Sigmoid colon (tissue), 7 donors: ENCODE data around the gene LHFPL6. TPM values are rescaled to one million over a fixed set of nuclear protein-coding genes. Genes with fewer than 3 reads are reported as not detected.

Source experiments
- DNase-seq: peaks from one replicate; pipeline ENCODE4 v3.0.0-alpha.2; 2019
- H3K27ac ChIP-seq, 4 donors: fragments of 200-600 bp; sonication (generic); one replicate each; pipeline ENCODE4 v1.5.1; 2016 to 2019; ENCODE audit warnings: mild to moderate bottlenecking in 1 of 4
- H3K27me3 ChIP-seq, 3 donors: fragments of 200-600 bp; sonication (generic); one replicate each; pipeline ENCODE4 v1.5.1; 2019; ENCODE audit warnings: mild to moderate bottlenecking in 1 of 3
- H3K36me3 ChIP-seq, 4 donors: fragments of 200-600 bp; sonication (generic); one replicate each; pipeline ENCODE4 v1.5.1; 2016 to 2019
- H3K4me1 ChIP-seq, 4 donors: fragments of 200-600 bp; sonication (generic); one replicate each; pipeline ENCODE4 v1.5.1; 2017 to 2019
- H3K4me3 ChIP-seq, 4 donors: fragments of 200-600 bp; sonication (generic); one replicate each; pipeline ENCODE4 v1.5.1; 2017 to 2019; ENCODE audit warnings: mild to moderate bottlenecking in 2 of 4, moderate library complexity in 1 of 4
- H3K9me3 ChIP-seq, 4 donors: fragments of 200-600 bp in 3 of 4; sonication (generic) in 3 of 4; one replicate each; pipeline versions ENCODE4 v1.5.1 to v1.6.1; 2013 to 2019
- EP300 ChIP-seq, 4 donors: sonication (generic); formaldehyde crosslinking; IDR thresholded peaks; one replicate each; pipeline ENCODE4 v1.6.1; 2017; ENCODE audit warnings: antibody characterized with exemption in 4 of 4
- POLR2A ChIP-seq, 2 donors: fragments of 450-650 bp; IDR thresholded peaks; one replicate each; pipeline ENCODE4 v1.6.1; 2016; ENCODE audit warnings: antibody characterized with exemption in 2 of 2, mild to moderate bottlenecking in 2 of 2, moderate library complexity in 2 of 2
- POLR2AphosphoS5 ChIP-seq, 4 donors: sonication (generic); formaldehyde crosslinking; IDR thresholded peaks; one replicate each; pipeline ENCODE4 v1.6.1; 2017; ENCODE audit warnings: antibody characterized with exemption in 4 of 4
- WGBS, 2 donors: extraction: QIAGEN DNeasy Blood & Tissue Kit; methylation state at CpG; one replicate each; pipeline ENCODE4 v1.1.7; 2013; 5-methylcytosine and 5-hydroxymethylcytosine counted together
- intact Hi-C: fragments of 100-400 bp; cut with DNase I; formaldehyde crosslinking; loops from one replicate; pipeline ENCODE4 v1.15.1; 2023
- polyA plus RNA-seq, 3 donors: library from polyadenylated mRNA; stranded (reverse); fragments of 200-250 nt; gene quantifications; one replicate each; pipeline ENCODE4 v1.2.3, GENCODE V29; 2013
- total RNA-seq, 4 donors: library from RNA; depleted of rRNA; stranded (reverse); fragments of >200 nt; gene quantifications; one replicate each; pipeline ENCODE4 v1.1.0, GENCODE V29; 2016
- TF ChIP-seq, protein P1 (sequence below), 4 experiments: fragments of 450-650 bp in 3 of 4; fragments of 200-600 bp in 1 of 4; IDR thresholded peaks; one replicate each; pipeline ENCODE4 v1.5.1; 2016 to 2019; ENCODE audit warnings: antibody characterized with exemption in 4 of 4, mild to moderate bottlenecking in 3 of 4, moderate library complexity in 2 of 4
- donor health status: healthy with polysubstance abuse.
- donor health status: Bipolar disorder and iron deficiency.
- donor health status: healthy.

The LHFPL6 gene
- total and polyA plus RNA-seq, 7 donors: 2.5 to 69.2 (median 41.7) TPM

DNA sequence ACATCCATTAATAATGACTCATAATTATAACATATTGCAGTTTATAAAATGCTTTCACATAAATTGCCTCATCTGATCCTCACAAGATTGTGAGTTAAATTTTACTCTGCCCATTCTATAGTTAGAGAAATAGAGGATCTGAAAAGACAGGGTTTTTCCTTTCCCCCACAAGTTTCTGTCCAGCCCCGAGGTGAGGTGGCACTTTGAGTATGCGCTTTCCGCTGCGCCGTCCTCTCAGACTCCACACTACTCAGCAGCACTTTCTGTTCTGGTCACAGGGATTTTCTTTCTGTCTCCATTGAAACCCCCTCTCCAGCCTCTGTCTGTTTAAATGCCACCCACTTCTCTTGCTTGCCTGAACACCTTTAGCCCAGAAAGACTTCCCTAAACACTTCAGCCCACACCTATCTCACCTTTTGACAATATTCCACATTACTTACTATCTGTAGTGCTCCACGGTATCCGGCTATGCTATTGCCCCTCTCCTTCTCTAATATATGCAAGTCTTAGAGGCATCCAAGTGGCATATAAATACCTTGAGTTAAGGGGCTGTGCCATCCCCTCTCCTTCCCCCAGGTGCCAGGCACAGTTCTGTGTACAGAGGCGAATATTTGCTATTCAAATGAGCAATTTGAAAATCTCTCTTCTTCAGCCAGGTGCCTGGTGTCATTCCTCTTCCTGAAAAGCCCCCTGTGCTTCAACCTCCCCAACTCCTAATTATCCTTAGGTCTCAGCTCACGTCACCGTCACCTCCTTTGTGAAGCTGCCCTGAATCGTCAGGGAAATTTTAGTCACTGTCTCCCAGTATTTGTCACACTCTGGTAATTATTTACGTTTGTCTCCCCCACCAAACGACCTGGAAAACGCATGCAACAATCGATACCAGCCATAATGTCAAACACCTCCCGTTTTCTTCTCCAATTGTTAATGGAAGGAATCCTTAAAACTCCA, 296.1 kb downstream of the LHFPL6 start:
- intact Hi-C loops: no loop called here
- Histone ChIP-seq H3K36me3 (no peaks in the 10 kb centered on the region), H3K9me3 (no peaks in the 10 kb centered on the region), H3K27me3 (no peaks in the 10 kb centered on the region), H3K4me3 (no peak overlapping the region), H3K27ac (no peak overlapping the region), H3K4me1 (no peaks in the 10 kb centered on the region)
- TF ChIP-seq POLR2AphosphoS5 (IDR thresholded peaks at IDR 0.05) (no peak), POLR2A (IDR thresholded peaks at IDR 0.05) (no peak), EP300 (IDR thresholded peaks at IDR 0.05) (no peak)
- TF ChIP-seq, protein P1, sequence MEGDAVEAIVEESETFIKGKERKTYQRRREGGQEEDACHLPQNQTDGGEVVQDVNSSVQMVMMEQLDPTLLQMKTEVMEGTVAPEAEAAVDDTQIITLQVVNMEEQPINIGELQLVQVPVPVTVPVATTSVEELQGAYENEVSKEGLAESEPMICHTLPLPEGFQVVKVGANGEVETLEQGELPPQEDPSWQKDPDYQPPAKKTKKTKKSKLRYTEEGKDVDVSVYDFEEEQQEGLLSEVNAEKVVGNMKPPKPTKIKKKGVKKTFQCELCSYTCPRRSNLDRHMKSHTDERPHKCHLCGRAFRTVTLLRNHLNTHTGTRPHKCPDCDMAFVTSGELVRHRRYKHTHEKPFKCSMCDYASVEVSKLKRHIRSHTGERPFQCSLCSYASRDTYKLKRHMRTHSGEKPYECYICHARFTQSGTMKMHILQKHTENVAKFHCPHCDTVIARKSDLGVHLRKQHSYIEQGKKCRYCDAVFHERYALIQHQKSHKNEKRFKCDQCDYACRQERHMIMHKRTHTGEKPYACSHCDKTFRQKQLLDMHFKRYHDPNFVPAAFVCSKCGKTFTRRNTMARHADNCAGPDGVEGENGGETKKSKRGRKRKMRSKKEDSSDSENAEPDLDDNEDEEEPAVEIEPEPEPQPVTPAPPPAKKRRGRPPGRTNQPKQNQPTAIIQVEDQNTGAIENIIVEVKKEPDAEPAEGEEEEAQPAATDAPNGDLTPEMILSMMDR (IDR thresholded peaks at IDR 0.05): no peak
- DNase-seq: no peak
- WGBS, 2 donors: 67 to 77% methylated on average over 16 of the region's 16 CpGs

GRCh38 chr13:39302820-39303219, 300.2 kb downstream of the LHFPL6 start:
- no peak for DNase-seq
- H3K36me3 ChIP-seq: no peaks in the 10 kb centered on the region
- intact Hi-C loops: no loop called here
- H3K27ac ChIP-seq: no peak overlapping the region
- H3K4me1 ChIP-seq: no peaks in the 10 kb centered on the region
- TF ChIP-seq, protein P1 (IDR thresholded peaks at IDR 0.05): no peak
- TF ChIP-seq POLR2A (IDR thresholded peaks at IDR 0.05) (no peak), POLR2AphosphoS5 (IDR thresholded peaks at IDR 0.05) (no peak), EP300 (IDR thresholded peaks at IDR 0.05) (no peak)
- WGBS, 2 donors: 89 to 90% methylated on average over 3 of the region's 3 CpGs
- no peaks in the 10 kb centered on the region for H3K9me3 ChIP-seq
- H3K27me3 ChIP-seq: no peaks in the 10 kb centered on the region
- H3K4me3 ChIP-seq: no peak overlapping the region

DNA sequence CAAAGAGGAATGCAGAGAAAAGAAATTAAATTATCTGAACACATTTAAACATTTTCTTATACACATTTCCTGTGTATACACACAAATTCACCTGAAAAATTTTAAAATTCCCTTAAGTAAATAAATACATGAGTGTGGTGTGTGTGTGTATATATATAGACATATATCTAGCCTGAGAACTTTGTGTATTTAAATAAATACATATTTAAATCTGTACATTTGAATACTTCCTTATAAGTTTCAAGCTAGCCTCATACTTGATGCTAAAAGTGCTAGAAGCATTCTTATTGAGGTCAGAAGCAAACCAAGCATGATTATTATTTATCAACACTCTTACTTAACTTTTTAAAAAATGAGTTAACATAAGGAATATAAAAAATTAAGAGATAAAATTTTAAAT, 304.0 kb downstream of the LHFPL6 start:
- no peak overlapping the region for H3K4me3 ChIP-seq
- H3K9me3 ChIP-seq: peaks cover 0 to 2% (median 0%) of the 10 kb centered on the region in 4 donors
- H3K27ac ChIP-seq: no peak overlapping the region
- intact Hi-C loops: no loop called here
- H3K4me1 ChIP-seq: no peaks in the 10 kb centered on the region
- TF ChIP-seq, protein P1 (IDR thresholded peaks at IDR 0.05): no peak
- TF ChIP-seq POLR2A (IDR thresholded peaks at IDR 0.05): no peak
- H3K36me3 ChIP-seq: no peaks in the 10 kb centered on the region
- no peaks in the 10 kb centered on the region for H3K27me3 ChIP-seq
- DNase-seq: no peak

- H3K27me3 ChIP-seq: no peaks in the 10 kb centered on the region
- no peak for DNase-seq
- intact Hi-C loops: no loop called here
- WGBS, 2 donors: 74% methylated on average over 2 of the region's 2 CpGs
- peaks cover 0 to 2% (median 0%) of the 10 kb centered on the region in 4 donors for H3K9me3 ChIP-seq
- no peaks in the 10 kb centered on the region for H3K4me1 ChIP-seq
- TF ChIP-seq, protein P1 (IDR thresholded peaks at IDR 0.05): no peak
- TF ChIP-seq POLR2A (IDR thresholded peaks at IDR 0.05) (no peak), POLR2AphosphoS5 (IDR thresholded peaks at IDR 0.05) (no peak), EP300 (IDR thresholded peaks at IDR 0.05) (no peak)
- H3K27ac ChIP-seq: no peak overlapping the region
- no peaks in the 10 kb centered on the region for H3K36me3 ChIP-seq
- no peak overlapping the region for H3K4me3 ChIP-seq
Measured at GRCh38 chr13:39297664-39298171, 305.3 kb downstream of the LHFPL6 start.
